ENCODE data around the gene IQCF5.

Gene IQCF5

DNA sequence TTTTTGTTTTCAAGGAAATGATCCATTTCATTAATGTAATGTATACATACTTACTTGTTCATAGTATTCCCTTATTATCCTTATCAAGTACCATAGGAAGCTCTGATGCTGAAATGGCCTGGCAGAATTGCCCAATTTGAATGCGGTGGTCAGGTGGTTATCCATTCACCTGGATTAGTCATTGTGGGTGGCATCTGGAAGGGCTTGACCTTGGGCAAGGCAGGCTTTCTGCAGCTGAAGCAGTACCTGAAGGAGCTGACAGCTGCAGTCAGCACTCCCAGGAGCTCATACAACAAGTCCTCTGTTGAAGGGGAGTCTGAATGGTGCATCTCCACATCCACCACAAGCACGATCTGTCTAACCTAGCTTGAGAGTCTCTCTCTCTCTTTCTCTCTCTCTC, 12.2 kb upstream of the IQCF5 start (continued):
- TF ChIP-seq, protein P1, sequence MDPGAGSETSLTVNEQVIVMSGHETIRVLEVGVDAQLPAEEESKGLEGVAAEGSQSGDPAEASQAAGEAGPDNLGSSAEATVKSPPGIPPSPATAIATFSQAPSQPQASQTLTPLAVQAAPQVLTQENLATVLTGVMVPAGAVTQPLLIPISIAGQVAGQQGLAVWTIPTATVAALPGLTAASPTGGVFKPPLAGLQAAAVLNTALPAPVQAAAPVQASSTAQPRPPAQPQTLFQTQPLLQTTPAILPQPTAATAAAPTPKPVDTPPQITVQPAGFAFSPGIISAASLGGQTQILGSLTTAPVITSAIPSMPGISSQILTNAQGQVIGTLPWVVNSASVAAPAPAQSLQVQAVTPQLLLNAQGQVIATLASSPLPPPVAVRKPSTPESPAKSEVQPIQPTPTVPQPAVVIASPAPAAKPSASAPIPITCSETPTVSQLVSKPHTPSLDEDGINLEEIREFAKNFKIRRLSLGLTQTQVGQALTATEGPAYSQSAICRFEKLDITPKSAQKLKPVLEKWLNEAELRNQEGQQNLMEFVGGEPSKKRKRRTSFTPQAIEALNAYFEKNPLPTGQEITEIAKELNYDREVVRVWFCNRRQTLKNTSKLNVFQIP (CRISPR knock-in tag; IDR thresholded peaks at IDR 0.05; ENCODE audit: borderline replicate concordance, low read depth): no peak

DNA sequence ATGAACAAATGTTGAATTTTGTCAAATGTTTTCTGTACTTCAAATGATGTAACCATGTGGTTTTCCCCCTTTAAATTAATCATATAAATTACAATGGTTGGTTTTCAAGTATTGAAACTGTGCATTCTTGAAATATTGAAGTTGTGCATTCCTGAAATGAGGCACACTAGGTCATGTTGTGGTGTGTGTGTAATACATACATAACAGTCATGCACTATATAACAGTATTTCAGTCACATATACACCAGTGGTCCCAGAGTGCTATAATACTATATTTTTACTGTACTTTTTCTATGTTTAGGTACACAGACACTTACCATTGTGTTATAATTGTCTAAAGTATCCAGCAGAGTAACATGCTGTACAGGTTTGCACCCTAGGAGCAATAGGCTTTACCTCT, 11.0 kb upstream of the IQCF5 start:
- ATAC-seq: no peak
- TF ChIP-seq CSDC2 (CRISPR knock-in tag; IDR thresholded peaks at IDR 0.05) (no peak), BACH2 (CRISPR knock-in tag; IDR thresholded peaks at IDR 0.05; ENCODE audit: borderline replicate concordance) (no peak), RARB (CRISPR knock-in tag; IDR thresholded peaks at IDR 0.05) (no peak), PATZ1 (CRISPR knock-in tag; IDR thresholded peaks at IDR 0.05; ENCODE audit: borderline replicate concordance) (no peak), CSRNP3 (CRISPR knock-in tag; IDR thresholded peaks at IDR 0.05) (no peak), TSHZ2 (CRISPR knock-in tag; IDR thresholded peaks at IDR 0.05) (no peak), ARNTL (CRISPR knock-in tag; IDR thresholded peaks at IDR 0.05; ENCODE audit: borderline replicate concordance, low read depth) (no peak), OSR1 (CRISPR knock-in tag; IDR thresholded peaks at IDR 0.05) (no peak), ISL1 (CRISPR knock-in tag; IDR thresholded peaks at IDR 0.05) (no peak), ZNF565 (CRISPR knock-in tag; conservative IDR thresholded peaks at IDR 0.05; ENCODE audit: low read depth) (no peak), PPARA (CRISPR knock-in tag; IDR thresholded peaks at IDR 0.05; ENCODE audit: borderline replicate concordance) (no peak), SNAI2 (CRISPR knock-in tag; IDR thresholded peaks at IDR 0.05) (no peak), ZC3H10 (CRISPR knock-in tag; IDR thresholded peaks at IDR 0.05) (no peak), TCF4 (CRISPR knock-in tag; IDR thresholded peaks at IDR 0.05; ENCODE audit: borderline replicate concordance) (no peak)
- TF ChIP-seq, protein P1 (CRISPR knock-in tag; IDR thresholded peaks at IDR 0.05; ENCODE audit: borderline replicate concordance, low read depth): no peak

GRCh38 chr3:51879937-51880336, 4.5 kb upstream of the IQCF5 start:
- TF ChIP-seq BACH2 (CRISPR knock-in tag; IDR thresholded peaks at IDR 0.05; ENCODE audit: borderline replicate concordance): no peak
- no peak for TF ChIP-seq CREB5 (CRISPR knock-in tag; IDR thresholded peaks at IDR 0.05; ENCODE audit: low read depth)
- TF ChIP-seq TCF4 (CRISPR knock-in tag; IDR thresholded peaks at IDR 0.05; ENCODE audit: borderline replicate concordance): no peak
- TF ChIP-seq ZNF565 (CRISPR knock-in tag; conservative IDR thresholded peaks at IDR 0.05; ENCODE audit: low read depth): no peak
- no peak for TF ChIP-seq PPARA (CRISPR knock-in tag; IDR thresholded peaks at IDR 0.05; ENCODE audit: borderline replicate concordance)
- TF ChIP-seq CSDC2 (CRISPR knock-in tag; IDR thresholded peaks at IDR 0.05): no peak
- TF ChIP-seq ZNF70 (CRISPR knock-in tag; IDR thresholded peaks at IDR 0.05): no peak
- no peak for TF ChIP-seq RARB (CRISPR knock-in tag; IDR thresholded peaks at IDR 0.05)
- TF ChIP-seq SNAI2 (CRISPR knock-in tag; IDR thresholded peaks at IDR 0.05): no peak
- no peak for TF ChIP-seq TSHZ2 (CRISPR knock-in tag; IDR thresholded peaks at IDR 0.05)
- TF ChIP-seq CSRNP3 (CRISPR knock-in tag; IDR thresholded peaks at IDR 0.05): no peak
- ATAC-seq: no peak
